ENCODE data around the gene TNIK. TPM values are rescaled to one million over a fixed set of nuclear protein-coding genes. Genes with fewer than 3 reads are reported as not detected.

The TNIK gene
- total and polyA plus RNA-seq, 2 experiments from 2014 or later: 14.6 to 34.3 TPM

- no peaks in the 10 kb centered on the region for H3F3A ChIP-seq (replicated peaks; ENCODE audit: low read depth)
- H3K79me2 ChIP-seq (replicated peaks; ENCODE audit: insufficient read depth): no peaks in the 10 kb centered on the region
- H3K9me2 ChIP-seq (ENCODE audit: insufficient read depth): peaks cover 5% of the 10 kb centered on the region; the same call in 1 of the 2 replicates
- Mint-ChIP-seq H3K4me3 (no peak overlapping the region), H3K27me3 (ENCODE audit: insufficient read depth, low read depth, poor library complexity) (no peaks in the 10 kb centered on the region), H3K4me1 (peaks cover 4% of the 10 kb centered on the region; the same call in 1 of the 3 replicates), H3K27ac (no peak overlapping the region), H3K36me3 (ENCODE audit: low read depth) (no peaks in the 10 kb centered on the region), H3K9me3 (no peaks in the 10 kb centered on the region)
- H3K27me3 ChIP-seq (ENCODE audit: insufficient read depth): no peaks in the 10 kb centered on the region
- H3K4me3 ChIP-seq: no peak overlapping the region
- ATAC-seq: no peak
- no peak overlapping the region for H3K4me2 ChIP-seq
- no peaks in the 10 kb centered on the region for H3K4me1 ChIP-seq (ENCODE audit: insufficient read depth)
- no peaks in the 10 kb centered on the region for H4K20me1 ChIP-seq (replicated peaks; ENCODE audit: insufficient read depth)
- no peak for TF ChIP-seq CTCF (conservative IDR thresholded peaks at IDR 0.05; ENCODE audit: low read depth in 2 of 2)
- TF ChIP-seq CREB1 (CRISPR knock-in tag; IDR thresholded peaks at IDR 0.05; ENCODE audit: low read depth): no peak
- TF ChIP-seq EZH2phosphoT487 (IDR thresholded peaks at IDR 0.05; ENCODE audit: unreplicated experiment): no peak
- TF ChIP-seq ZNF331 (CRISPR knock-in tag; IDR thresholded peaks at IDR 0.05; ENCODE audit: low read depth): no peak
- TF ChIP-seq STAT1 (IDR thresholded peaks at IDR 0.05; ENCODE audit: unreplicated experiment): no peak
- TF ChIP-seq POLR2AphosphoS5 (IDR thresholded peaks at IDR 0.05; ENCODE audit: low read depth): no peak
- TF ChIP-seq NANOG (IDR thresholded peaks at IDR 0.05; ENCODE audit: borderline replicate concordance): no peak
- no peak for TF ChIP-seq ETS1 (IDR thresholded peaks at IDR 0.05)
- no peak for TF ChIP-seq JUNB (IDR thresholded peaks at IDR 0.05; ENCODE audit: unreplicated experiment)
- TF ChIP-seq ZNF114 (CRISPR knock-in tag; IDR thresholded peaks at IDR 0.05): no peak
- TF ChIP-seq ZNF462 (CRISPR knock-in tag; IDR thresholded peaks at IDR 0.05): no peak
- no peak for TF ChIP-seq EZH2 (IDR thresholded peaks at IDR 0.05; ENCODE audit: low read depth, unreplicated experiment)
- no peak for TF ChIP-seq REST (IDR thresholded peaks at IDR 0.05; ENCODE audit: unreplicated experiment)
- H3K36me3 ChIP-seq (ENCODE audit: insufficient read depth): no peaks in the 10 kb centered on the region
- H2AFZ ChIP-seq: no peak overlapping the region
- DNase-seq (ENCODE audit: low spot score): no peak
- no peak overlapping the region for H3K27ac ChIP-seq (ENCODE audit: low read depth)
Observed at GRCh38 chr3:171038342-171038741, 421.9 kb downstream of the TNIK start.
